ENCODE results near the gene PPAT.

- TF ChIP-seq CTCF (IDR thresholded peaks at IDR 0.05; ENCODE audit: low read depth, low read length, missing input control) = no peak
- no peak for TF ChIP-seq JUND (IDR thresholded peaks at IDR 0.05)
These were observed 30.4 kb downstream of the PPAT start for GRCh38 chr4:56405016-56405415.
